Upper lobe of left lung (tissue), 4 donors: ENCODE results near the gene EMX1.

ENCODE experiments used
- CTCF ChIP-seq, 6 experiments: fragments of 450-650 bp in 4 of 6; fragments of 200-600 bp in 2 of 6; sonication (generic) in 2 of 6; IDR thresholded peaks; one replicate each; pipeline ENCODE4 v1.5.1; 2016 to 2019; ENCODE audit warnings: antibody characterized with exemption in 6 of 6
- POLR2AphosphoS5 ChIP-seq, 2 donors: sonication (generic); formaldehyde crosslinking; IDR thresholded peaks; one replicate each; pipeline ENCODE4 v1.5.1; 2017; ENCODE audit warnings: antibody characterized with exemption in 2 of 2

GRCh38 chr2:72911256-72911655, 6.1 kb upstream of the EMX1 start:
- no peak for TF ChIP-seq CTCF (IDR thresholded peaks at IDR 0.05)
- no peak for TF ChIP-seq POLR2AphosphoS5 (IDR thresholded peaks at IDR 0.05)
